ENCODE measurements around the gene SH3RF3.
A peak's percentile ranks its signal among the peaks of the same experiment; 100 is the strongest.

Gene SH3RF3

GRCh38 chr2:109382951-109383350, 253.9 kb downstream of the SH3RF3 start:
- Histone ChIP-seq H3K79me1 (replicated peaks; ENCODE audit: low read length, poor library complexity, severe bottlenecking) (peaks cover 4% of the 10 kb centered on the region), H2AK5ac (ENCODE audit: low read length, severe bottlenecking) (no peak overlapping the region), H4K91ac (ENCODE audit: low read length) (no peak overlapping the region), H2BK120ac (ENCODE audit: low read depth, low read length) (no peak overlapping the region), H4K8ac (ENCODE audit: low read length) (no peak overlapping the region), H2BK12ac (ENCODE audit: low read length in 2 of 2) (no peak overlapping the region), H3K4me2 (ENCODE audit: low read length, poor library complexity, severe bottlenecking) (no peak overlapping the region), H3K14ac (ENCODE audit: low read length in 2 of 2) (no peak overlapping the region), H3K4me3 (ENCODE audit: insufficient read depth in 1 of 2, low read depth in 1 of 2, low read length in 2 of 2) (no peak overlapping the region), H3K36me3 (ENCODE audit: control insufficient read depth in 1 of 2, insufficient read depth in 2 of 2, low read depth in 1 of 2, low read length in 2 of 2) (peaks cover 0 to 2% of the 10 kb centered on the region in 2 experiments), H3K27me3 (ENCODE audit: control insufficient read depth in 1 of 2, insufficient read depth in 1 of 2, low read length in 2 of 2) (no peaks in the 10 kb centered on the region), H3K9me3 (ENCODE audit: control insufficient read depth, low read length) (no peaks in the 10 kb centered on the region), H3K18ac (ENCODE audit: low read depth in 1 of 2, low read length in 2 of 2) (no peak overlapping the region), H3K27ac (ENCODE audit: low read length, poor library complexity, severe bottlenecking) (no peak overlapping the region), H3K9ac (ENCODE audit: low read length) (no peak overlapping the region), H3K4ac (ENCODE audit: low read depth in 1 of 2, low read length in 2 of 2) (no peak overlapping the region), H2AFZ (ENCODE audit: low read depth, low read length) (no peak overlapping the region), H2BK5ac (ENCODE audit: low read depth, low read length, poor library complexity, severe bottlenecking) (no peak overlapping the region), H3K4me1 (ENCODE audit: control insufficient read depth, insufficient read depth, low read depth, low read length) (peaks cover 21% of the 10 kb centered on the region), H2BK15ac (ENCODE audit: low read depth, poor library complexity, severe bottlenecking) (no peak overlapping the region), H3K23ac (ENCODE audit: low read length in 2 of 2) (no peak overlapping the region)
- WGBS: 42% methylated on average over 4 of the region's 4 CpGs
- DNase-seq: peak; percentile 78

GRCh38 chr2:109383505-109384307, 254.7 kb downstream of the SH3RF3 start:
- H3K4me2 ChIP-seq (ENCODE audit: low read length, poor library complexity, severe bottlenecking): no peak overlapping the region
- H3K27ac ChIP-seq (ENCODE audit: low read length, poor library complexity, severe bottlenecking): no peak overlapping the region
- no peak overlapping the region for H4K8ac ChIP-seq (ENCODE audit: low read length)
- no peak overlapping the region for H2AK5ac ChIP-seq (ENCODE audit: low read length, severe bottlenecking)
- peaks cover 0 to 2% of the 10 kb centered on the region in 2 experiments for H3K36me3 ChIP-seq (ENCODE audit: control insufficient read depth in 1 of 2, insufficient read depth in 2 of 2, low read depth in 1 of 2, low read length in 2 of 2)
- no peak for DNase-seq
- H3K4ac ChIP-seq (ENCODE audit: low read depth in 1 of 2, low read length in 2 of 2): no peak overlapping the region
- no peak overlapping the region for H2BK12ac ChIP-seq (ENCODE audit: low read length in 2 of 2)
- no peak overlapping the region for H3K4me3 ChIP-seq (ENCODE audit: insufficient read depth in 1 of 2, low read depth in 1 of 2, low read length in 2 of 2)
- no peak overlapping the region for H3K18ac ChIP-seq (ENCODE audit: low read depth in 1 of 2, low read length in 2 of 2)
- H3K14ac ChIP-seq (ENCODE audit: low read length in 2 of 2): no peak overlapping the region
- H3K9me3 ChIP-seq (ENCODE audit: control insufficient read depth, low read length): no peaks in the 10 kb centered on the region
- no peak overlapping the region for H2BK5ac ChIP-seq (ENCODE audit: low read depth, low read length, poor library complexity, severe bottlenecking)
- peaks cover 21% of the 10 kb centered on the region for H3K4me1 ChIP-seq (ENCODE audit: control insufficient read depth, insufficient read depth, low read depth, low read length)
- peak overlapping the region; percentile 21 for H2BK15ac ChIP-seq (ENCODE audit: low read depth, poor library complexity, severe bottlenecking)
- no peak overlapping the region for H3K23ac ChIP-seq (ENCODE audit: low read length in 2 of 2)
- no peak overlapping the region for H4K91ac ChIP-seq (ENCODE audit: low read length)
- WGBS: 93% methylated on average over 19 of the region's 19 CpGs
- H2BK120ac ChIP-seq (ENCODE audit: low read depth, low read length): no peak overlapping the region
- H3K9ac ChIP-seq (ENCODE audit: low read length): no peak overlapping the region
- H2AFZ ChIP-seq (ENCODE audit: low read depth, low read length): no peak overlapping the region
- H3K79me1 ChIP-seq (replicated peaks; ENCODE audit: low read length, poor library complexity, severe bottlenecking): peaks cover 4% of the 10 kb centered on the region
- no peaks in the 10 kb centered on the region for H3K27me3 ChIP-seq (ENCODE audit: control insufficient read depth in 1 of 2, insufficient read depth in 1 of 2, low read length in 2 of 2)

- H3K27me3 ChIP-seq (ENCODE audit: control insufficient read depth in 1 of 2, insufficient read depth in 1 of 2, low read length in 2 of 2): no peaks in the 10 kb centered on the region
- H3K79me1 ChIP-seq (replicated peaks; ENCODE audit: low read length, poor library complexity, severe bottlenecking): peaks cover 4% of the 10 kb centered on the region
- H2BK5ac ChIP-seq (ENCODE audit: low read depth, low read length, poor library complexity, severe bottlenecking): no peak overlapping the region
- peaks cover 21% of the 10 kb centered on the region for H3K4me1 ChIP-seq (ENCODE audit: control insufficient read depth, insufficient read depth, low read depth, low read length)
- H3K4me3 ChIP-seq (ENCODE audit: insufficient read depth in 1 of 2, low read depth in 1 of 2, low read length in 2 of 2): no peak overlapping the region
- H4K8ac ChIP-seq (ENCODE audit: low read length): no peak overlapping the region
- DNase-seq: no peak
- H3K18ac ChIP-seq (ENCODE audit: low read depth in 1 of 2, low read length in 2 of 2): no peak overlapping the region
- peaks cover 0 to 8% of the 10 kb centered on the region in 2 experiments for H3K36me3 ChIP-seq (ENCODE audit: control insufficient read depth in 1 of 2, insufficient read depth in 2 of 2, low read depth in 1 of 2, low read length in 2 of 2)
- H2AK5ac ChIP-seq (ENCODE audit: low read length, severe bottlenecking): no peak overlapping the region
- H3K9me3 ChIP-seq (ENCODE audit: control insufficient read depth, low read length): no peaks in the 10 kb centered on the region
- peak overlapping the region; percentile 21 for H2BK15ac ChIP-seq (ENCODE audit: low read depth, poor library complexity, severe bottlenecking)
- no peak overlapping the region for H3K9ac ChIP-seq (ENCODE audit: low read length)
- no peak overlapping the region for H4K91ac ChIP-seq (ENCODE audit: low read length)
- WGBS: 92% methylated on average over 15 of the region's 18 CpGs
- H3K4ac ChIP-seq (ENCODE audit: low read depth in 1 of 2, low read length in 2 of 2): no peak overlapping the region
- H2BK12ac ChIP-seq (ENCODE audit: low read length in 2 of 2): peak overlapping the region in 1 of 2 experiments; percentile 28
- no peak overlapping the region for H2BK120ac ChIP-seq (ENCODE audit: low read depth, low read length)
- H3K23ac ChIP-seq (ENCODE audit: low read length in 2 of 2): no peak overlapping the region
- no peak overlapping the region for H3K14ac ChIP-seq (ENCODE audit: low read length in 2 of 2)
- H3K4me2 ChIP-seq (ENCODE audit: low read length, poor library complexity, severe bottlenecking): no peak overlapping the region
- H2AFZ ChIP-seq (ENCODE audit: low read depth, low read length): no peak overlapping the region
- H3K27ac ChIP-seq (ENCODE audit: low read length, poor library complexity, severe bottlenecking): no peak overlapping the region
Measured at GRCh38 chr2:109384308-109385271, 255.6 kb downstream of the SH3RF3 start.

GRCh38 chr2:109385506-109385905, 256.5 kb downstream of the SH3RF3 start:
- H2BK5ac ChIP-seq (ENCODE audit: low read depth, low read length, poor library complexity, severe bottlenecking): no peak overlapping the region
- H4K91ac ChIP-seq (ENCODE audit: low read length): no peak overlapping the region
- H2BK120ac ChIP-seq (ENCODE audit: low read depth, low read length): no peak overlapping the region
- no peak overlapping the region for H3K27ac ChIP-seq (ENCODE audit: low read length, poor library complexity, severe bottlenecking)
- H3K14ac ChIP-seq (ENCODE audit: low read length in 2 of 2): no peak overlapping the region
- no peak overlapping the region for H2BK12ac ChIP-seq (ENCODE audit: low read length in 2 of 2)
- H3K4ac ChIP-seq (ENCODE audit: low read depth in 1 of 2, low read length in 2 of 2): no peak overlapping the region
- no peak overlapping the region for H3K18ac ChIP-seq (ENCODE audit: low read depth in 1 of 2, low read length in 2 of 2)
- no peak overlapping the region for H3K4me2 ChIP-seq (ENCODE audit: low read length, poor library complexity, severe bottlenecking)
- H3K4me1 ChIP-seq (ENCODE audit: control insufficient read depth, insufficient read depth, low read depth, low read length): peaks cover 19% of the 10 kb centered on the region
- H3K79me1 ChIP-seq (replicated peaks; ENCODE audit: low read length, poor library complexity, severe bottlenecking): peaks cover 4% of the 10 kb centered on the region
- no peak overlapping the region for H2AK5ac ChIP-seq (ENCODE audit: low read length, severe bottlenecking)
- H3K36me3 ChIP-seq (ENCODE audit: control insufficient read depth in 1 of 2, insufficient read depth in 2 of 2, low read depth in 1 of 2, low read length in 2 of 2): peaks cover 0 to 8% of the 10 kb centered on the region in 2 experiments
- WGBS: 71% methylated on average over 4 of the region's 4 CpGs
- no peak overlapping the region for H3K9ac ChIP-seq (ENCODE audit: low read length)
- no peak overlapping the region for H2AFZ ChIP-seq (ENCODE audit: low read depth, low read length)
- DNase-seq: no peak
- H3K9me3 ChIP-seq (ENCODE audit: control insufficient read depth, low read length): no peaks in the 10 kb centered on the region
- no peak overlapping the region for H4K8ac ChIP-seq (ENCODE audit: low read length)
- no peak overlapping the region for H2BK15ac ChIP-seq (ENCODE audit: low read depth, poor library complexity, severe bottlenecking)
- H3K27me3 ChIP-seq (ENCODE audit: control insufficient read depth in 1 of 2, insufficient read depth in 1 of 2, low read length in 2 of 2): no peaks in the 10 kb centered on the region
- no peak overlapping the region for H3K4me3 ChIP-seq (ENCODE audit: insufficient read depth in 1 of 2, low read depth in 1 of 2, low read length in 2 of 2)
- H3K23ac ChIP-seq (ENCODE audit: low read length in 2 of 2): no peak overlapping the region

Data from mesenchymal stem cell (in vitro differentiated cells and primary cell).